ENCODE results near the gene PLEKHM2.

GRCh38 chr1:15734901-15735300 lies 50.8 kb downstream of the PLEKHM2 start:
- no peak for TF ChIP-seq RELA (CRISPR knock-in tag; IDR thresholded peaks at IDR 0.05; ENCODE audit: borderline replicate concordance)
- no peak for TF ChIP-seq CTCF (IDR thresholded peaks at IDR 0.05)
- no peak for TF ChIP-seq ATF2 (CRISPR knock-in tag; IDR thresholded peaks at IDR 0.05; ENCODE audit: borderline replicate concordance, low read depth)
- TF ChIP-seq NFATC4 (CRISPR knock-in tag; IDR thresholded peaks at IDR 0.05), result no peak
- no peak for TF ChIP-seq TCF7 (CRISPR knock-in tag; IDR thresholded peaks at IDR 0.05; ENCODE audit: low read depth)
- no peak for TF ChIP-seq ZNF121 (CRISPR knock-in tag; IDR thresholded peaks at IDR 0.05)
- no peak for TF ChIP-seq MLX (CRISPR knock-in tag; IDR thresholded peaks at IDR 0.05)
- TF ChIP-seq ZBTB43 (CRISPR knock-in tag; IDR thresholded peaks at IDR 0.05), result no peak
- TF ChIP-seq JUN (CRISPR knock-in tag; IDR thresholded peaks at IDR 0.05), result no peak

Measured in WTC11 (cell line).